VCaP (cell line): ENCODE measurements around the gene BMP7.

Experiments
- H3K27ac ChIP-seq: fragments of 450-650 bp; 2 replicates; pipeline ENCODE4 v1.5.1; 2017
- TF ChIP-seq, protein P1 (sequence below): fragments of 450-650 bp; conservative IDR thresholded peaks from 2 replicates; pipeline ENCODE4 v1.5.1; 2017; ENCODE audit warnings: mild to moderate bottlenecking, moderate library complexity

Gene BMP7

GRCh38 chr20:57310821-57311514, 44.5 kb upstream of the BMP7 start:
- TF ChIP-seq, protein P1, sequence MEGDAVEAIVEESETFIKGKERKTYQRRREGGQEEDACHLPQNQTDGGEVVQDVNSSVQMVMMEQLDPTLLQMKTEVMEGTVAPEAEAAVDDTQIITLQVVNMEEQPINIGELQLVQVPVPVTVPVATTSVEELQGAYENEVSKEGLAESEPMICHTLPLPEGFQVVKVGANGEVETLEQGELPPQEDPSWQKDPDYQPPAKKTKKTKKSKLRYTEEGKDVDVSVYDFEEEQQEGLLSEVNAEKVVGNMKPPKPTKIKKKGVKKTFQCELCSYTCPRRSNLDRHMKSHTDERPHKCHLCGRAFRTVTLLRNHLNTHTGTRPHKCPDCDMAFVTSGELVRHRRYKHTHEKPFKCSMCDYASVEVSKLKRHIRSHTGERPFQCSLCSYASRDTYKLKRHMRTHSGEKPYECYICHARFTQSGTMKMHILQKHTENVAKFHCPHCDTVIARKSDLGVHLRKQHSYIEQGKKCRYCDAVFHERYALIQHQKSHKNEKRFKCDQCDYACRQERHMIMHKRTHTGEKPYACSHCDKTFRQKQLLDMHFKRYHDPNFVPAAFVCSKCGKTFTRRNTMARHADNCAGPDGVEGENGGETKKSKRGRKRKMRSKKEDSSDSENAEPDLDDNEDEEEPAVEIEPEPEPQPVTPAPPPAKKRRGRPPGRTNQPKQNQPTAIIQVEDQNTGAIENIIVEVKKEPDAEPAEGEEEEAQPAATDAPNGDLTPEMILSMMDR: no peak
- no peak overlapping the region for H3K27ac ChIP-seq

DNA sequence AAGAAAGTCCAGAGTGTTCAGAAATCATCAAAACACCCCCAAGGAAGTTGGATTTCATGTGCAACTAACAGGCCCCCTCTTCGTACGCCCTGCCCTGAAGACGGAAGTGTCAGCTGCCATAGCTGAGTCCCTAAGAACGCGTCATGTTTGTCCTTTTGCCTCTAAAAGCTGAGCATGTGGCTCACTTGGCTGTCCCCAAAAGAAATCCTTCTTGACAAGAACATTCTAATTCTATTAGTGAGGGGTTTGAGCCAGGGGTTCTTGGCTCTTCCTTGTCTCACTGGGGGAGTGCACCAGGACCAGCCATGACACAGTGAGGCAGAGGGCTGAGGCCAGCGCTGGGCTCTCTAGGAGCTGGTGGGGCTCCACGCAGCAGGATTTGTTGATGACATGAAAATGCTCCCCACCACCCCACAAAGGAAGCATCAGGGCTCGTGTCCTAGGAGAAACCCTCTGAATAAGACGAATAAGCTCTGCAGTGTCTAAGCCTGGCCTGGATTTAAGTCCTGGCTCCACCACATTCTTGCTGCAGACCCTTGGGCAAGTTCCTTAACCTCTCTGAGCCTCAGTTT, 43.2 kb upstream of the BMP7 start:
- H3K27ac ChIP-seq: no peak overlapping the region
- TF ChIP-seq, protein P1: no peak

GRCh38 chr20:57308451-57309271, 42.2 kb upstream of the BMP7 start:
- H3K27ac ChIP-seq: no peak overlapping the region
- TF ChIP-seq, protein P1: no peak

DNA sequence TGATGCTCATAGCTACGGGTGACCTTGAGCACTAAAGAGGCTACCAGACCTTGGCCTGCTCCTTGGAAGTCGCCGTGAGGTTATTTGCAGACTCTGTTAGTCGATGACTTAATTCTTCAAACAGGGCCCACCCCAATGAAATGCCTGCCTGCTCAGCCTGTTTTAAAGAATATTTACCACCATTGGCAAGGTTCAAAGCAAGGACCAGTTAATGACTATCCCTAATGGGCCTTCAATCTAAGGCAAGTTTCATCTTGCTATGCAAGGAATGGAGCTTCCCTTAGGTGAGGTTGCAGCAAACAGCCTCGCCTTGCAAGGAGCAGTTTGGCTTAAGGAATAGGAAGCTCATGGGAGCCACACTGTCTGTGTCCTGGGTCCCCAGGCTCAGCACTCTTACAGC, 40.3 kb upstream of the BMP7 start:
- no peak overlapping the region for H3K27ac ChIP-seq
- TF ChIP-seq, protein P1: no peak

DNA sequence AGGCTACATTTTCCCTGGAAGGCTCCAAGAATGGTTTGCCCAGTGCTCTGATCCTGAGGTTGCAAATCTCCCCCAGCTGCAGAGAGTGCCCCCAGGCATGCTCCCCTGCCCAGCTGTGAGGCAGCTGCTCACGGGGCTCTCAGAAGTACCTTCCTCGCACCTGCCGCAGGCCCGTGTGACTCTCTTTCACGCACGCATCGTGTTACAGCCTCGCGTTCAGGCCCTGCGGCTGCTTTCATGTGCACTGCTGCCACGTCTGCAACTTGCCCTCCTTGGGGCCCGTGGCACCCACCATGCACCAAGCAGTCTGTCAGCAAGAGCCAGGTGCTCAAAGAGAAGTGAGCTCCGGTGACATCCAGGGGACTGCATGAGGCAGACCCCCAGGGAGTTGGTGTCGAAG, 34.6 kb upstream of the BMP7 start:
- no peak overlapping the region for H3K27ac ChIP-seq
- TF ChIP-seq, protein P1: no peak

DNA sequence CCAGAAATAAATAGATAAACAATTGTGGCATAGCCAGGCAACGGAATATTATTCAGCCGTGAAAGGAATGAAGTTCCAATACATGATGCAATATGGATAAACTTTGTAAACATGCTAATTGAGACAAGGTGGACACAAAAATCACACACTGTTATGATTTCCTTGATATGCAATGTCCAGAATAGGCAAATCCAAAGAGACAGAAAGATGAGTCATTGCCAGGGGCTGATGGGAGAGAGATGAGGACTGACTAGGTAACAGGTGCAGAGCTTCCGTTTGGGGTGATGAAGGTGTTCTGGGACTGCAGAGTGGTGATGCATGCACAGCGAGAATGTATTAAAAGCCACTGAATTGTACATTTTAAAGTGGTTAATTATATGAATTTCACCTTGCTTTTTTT, 32.0 kb upstream of the BMP7 start:
- TF ChIP-seq, protein P1: no peak
- H3K27ac ChIP-seq: no peak overlapping the region

- H3K27ac ChIP-seq: no peak overlapping the region
- TF ChIP-seq, protein P1: no peak
Measured at GRCh38 chr20:57294550-57294949, 28.1 kb upstream of the BMP7 start.
